EH (cell line): ENCODE results near the gene BBS2.
A peak's percentile ranks its signal among the peaks of the same experiment; 100 is the strongest.

Experiments
- DNase-seq: peaks from one replicate; pipeline ENCODE4 v3.0.0-alpha.2; 2015; ENCODE audit warnings: low read depth

BBS2 gene

GRCh38 chr16:56477096-56477878 lies 42.5 kb downstream of the BBS2 start:
- peak; percentile 90 for DNase-seq

GRCh38 chr16:56475201-56475600 lies 44.6 kb downstream of the BBS2 start:
- no peak for DNase-seq

DNA sequence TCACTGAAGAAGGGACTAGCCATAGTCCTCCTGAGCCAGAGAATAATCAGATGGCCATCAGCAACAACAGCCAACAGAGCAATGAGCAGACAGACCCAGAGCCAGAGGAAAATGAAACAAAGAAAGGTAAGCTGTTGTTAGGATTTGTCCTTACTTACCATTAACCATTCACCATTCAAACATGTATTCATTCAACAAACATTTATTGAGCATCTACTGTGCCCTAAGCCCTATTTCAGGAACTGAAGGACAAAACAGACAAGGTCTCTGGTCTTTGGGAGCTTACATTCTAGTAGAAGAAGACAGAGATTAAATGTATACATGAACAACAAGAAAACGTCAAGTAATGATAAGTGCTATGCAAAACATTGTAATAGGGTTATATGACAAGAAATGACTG lies 49.2 kb downstream of the BBS2 start:
- no peak for DNase-seq

DNA sequence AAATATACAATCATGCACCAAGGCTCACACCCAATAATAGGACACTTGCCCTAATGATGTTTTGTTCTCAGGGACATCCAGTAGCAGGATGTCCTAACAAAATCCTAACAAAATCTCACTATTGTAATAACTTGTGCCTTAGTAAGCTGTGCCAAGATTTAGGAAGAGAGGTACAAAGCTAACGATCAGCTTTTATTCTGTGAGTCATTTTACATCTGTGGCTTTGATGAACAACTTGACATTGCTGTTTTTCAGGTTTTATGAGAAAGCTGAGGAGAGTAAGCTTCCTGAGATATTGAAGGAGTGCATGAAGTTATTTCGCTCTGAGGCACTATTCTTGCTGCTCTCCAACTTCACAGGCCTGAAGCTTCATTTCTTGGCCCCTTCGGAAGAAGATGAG lies 49.6 kb downstream of the BBS2 start:
- DNase-seq, result no peak

DNA sequence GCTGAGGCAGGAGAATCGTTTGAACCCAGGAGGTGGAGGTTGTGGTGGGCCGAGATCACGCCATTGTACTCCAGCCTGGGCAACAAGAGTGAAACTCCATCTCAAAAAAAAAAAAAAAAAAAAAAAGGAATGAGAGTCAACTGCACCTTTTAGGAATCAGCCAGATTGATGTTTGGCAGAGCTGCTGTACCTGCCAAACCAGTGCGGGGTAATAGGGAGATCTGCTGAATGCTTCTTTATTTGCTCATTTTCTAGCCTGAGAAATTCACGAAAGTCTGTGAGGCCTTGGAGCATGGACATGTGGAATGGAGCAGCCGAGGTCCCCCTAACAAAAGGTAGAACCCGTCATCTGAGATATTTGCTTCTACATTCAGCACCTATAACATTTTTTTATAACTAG lies 50.1 kb downstream of the BBS2 start:
- no peak for DNase-seq

GRCh38 chr16:56468800-56469199 lies 51.0 kb downstream of the BBS2 start:
- no peak for DNase-seq

DNA sequence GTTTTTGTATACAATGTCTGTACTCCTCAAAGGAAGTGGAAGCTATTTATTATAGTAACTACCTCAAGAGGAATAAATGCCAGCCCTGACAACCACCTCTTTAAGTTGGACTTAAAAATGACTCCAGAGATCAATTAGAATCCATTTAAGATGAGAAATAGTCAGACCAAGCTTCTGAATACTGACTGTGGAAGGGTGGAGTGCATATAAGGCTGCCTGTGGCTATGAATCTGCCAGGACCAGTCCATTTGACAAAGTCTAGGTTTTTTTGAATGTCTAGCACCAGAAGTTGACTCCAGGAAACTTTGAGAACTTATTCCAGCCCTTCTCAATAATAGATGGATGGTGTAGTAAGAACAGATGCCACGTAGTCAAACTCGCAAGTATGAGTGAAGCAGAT lies 53.5 kb downstream of the BBS2 start:
- no peak for DNase-seq

GRCh38 chr16:56463153-56463552 lies 56.7 kb downstream of the BBS2 start:
- no peak for DNase-seq

DNA sequence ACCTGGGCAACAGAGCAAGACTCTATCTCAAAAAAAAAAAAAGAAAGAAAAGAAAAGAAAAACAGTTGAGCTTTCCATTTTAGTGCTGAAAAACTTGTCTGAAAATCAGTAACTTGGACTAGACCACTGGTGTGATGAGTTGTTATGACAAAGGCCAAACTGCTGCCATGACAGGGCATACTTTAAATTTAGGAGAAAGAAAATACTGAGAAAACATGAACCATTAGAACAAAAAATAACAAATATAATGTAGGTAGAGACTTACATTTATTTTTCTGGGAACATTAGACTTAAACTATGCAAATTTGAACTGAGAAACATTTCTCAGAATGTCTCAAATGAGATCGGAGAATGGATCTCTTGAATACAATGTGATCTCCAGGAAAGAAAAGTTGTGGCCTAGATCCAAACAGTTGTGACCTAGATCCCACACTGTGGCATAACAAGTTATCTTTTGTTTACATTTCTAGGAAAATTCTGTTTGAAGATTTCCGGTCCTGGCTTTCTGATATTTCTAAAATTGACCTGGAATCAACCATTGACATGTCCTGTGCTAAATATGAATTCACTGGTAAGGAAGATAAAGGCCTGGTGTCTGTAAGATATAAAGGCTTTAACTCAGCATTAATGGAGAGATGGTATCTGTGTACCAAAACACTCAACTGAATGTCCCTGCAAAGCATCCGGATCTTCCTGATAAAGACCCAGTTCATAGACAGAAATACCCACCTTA lies 57.6 kb downstream of the BBS2 start:
- DNase-seq, result no peak

DNA sequence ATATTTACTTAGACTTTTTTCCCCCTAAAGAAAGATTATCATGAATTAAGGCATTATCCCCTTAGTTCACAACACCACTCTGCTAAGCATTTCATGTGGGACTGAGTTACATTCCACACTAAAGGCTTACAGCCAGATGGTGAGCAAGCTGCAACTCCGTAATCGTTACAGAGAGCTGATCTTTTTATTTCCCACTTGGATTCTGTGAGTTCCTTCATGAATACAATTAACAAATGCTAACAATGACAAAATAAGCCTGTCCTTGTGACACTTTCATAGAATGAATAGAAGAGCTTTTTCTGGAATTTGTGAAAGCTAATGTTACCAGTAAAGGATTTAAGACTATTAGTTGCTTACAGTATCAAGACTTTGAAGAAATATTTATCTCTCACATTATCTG lies 59.7 kb downstream of the BBS2 start:
- DNase-seq, result no peak

- DNase-seq, result no peak
Measured at GRCh38 chr16:56457927-56458470, 61.8 kb downstream of the BBS2 start.

DNA sequence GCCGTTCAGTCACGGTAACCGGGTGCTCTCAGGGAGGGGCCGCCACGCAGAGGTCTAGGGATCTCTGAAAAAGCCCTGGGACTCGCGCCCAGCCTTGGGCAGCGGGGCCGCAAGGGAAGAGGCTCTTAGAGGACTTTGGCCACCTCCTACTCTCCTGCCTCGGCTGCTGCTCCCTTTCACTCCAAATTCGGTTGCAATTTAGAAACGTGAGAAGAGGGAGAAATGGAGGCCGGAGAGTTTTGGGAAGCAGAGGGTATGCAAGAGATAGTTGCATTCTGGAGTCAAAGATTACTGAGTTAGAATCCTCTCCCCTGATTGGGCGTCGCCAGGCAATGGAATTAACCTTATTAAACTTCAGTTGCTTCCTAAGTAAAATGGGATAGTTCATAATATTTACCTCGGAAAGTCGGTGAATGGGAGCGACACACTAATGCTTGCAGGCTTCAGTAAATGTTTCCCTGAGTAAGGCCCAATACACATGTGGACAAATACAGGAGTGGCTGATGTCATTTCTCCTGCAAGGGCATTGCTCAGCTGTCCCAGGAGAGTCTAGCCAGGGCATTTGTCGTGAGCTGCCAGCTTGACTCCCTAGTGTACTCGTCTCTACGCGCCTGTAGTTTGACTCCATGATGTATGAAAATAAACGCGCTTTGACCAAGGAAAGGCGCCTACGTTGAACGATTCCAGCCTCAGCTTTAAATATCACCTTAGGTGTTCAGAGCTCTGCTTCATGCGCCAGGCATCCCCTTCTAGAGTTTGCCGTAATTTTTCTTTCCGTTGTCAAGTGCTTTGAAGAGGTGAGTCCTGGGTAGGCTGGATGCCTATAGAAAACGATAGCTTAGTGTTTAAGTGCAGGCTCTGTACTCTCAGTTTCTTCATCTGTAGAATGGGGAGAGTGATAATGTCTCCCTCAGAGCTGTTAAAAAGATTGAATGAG lies 67.8 kb downstream of the BBS2 start:
- DNase-seq, result peak; percentile 58

- peak; percentile 99 for DNase-seq
Measured at GRCh38 chr16:56450986-56451752, 68.7 kb downstream of the BBS2 start, which contains the start of the genes NUDT21 and OGFOD1. TSS of gene NUDT21 (minus strand) at chr16:56451332. CDS start at chr16:56451202, 130 bp downstream. TSS of gene OGFOD1 (plus strand) at chr16:56451554. CDS start at chr16:56451613, 59 bp downstream.

GRCh38 chr16:56450275-56450985 lies 69.4 kb downstream of the BBS2 start:
- peak; percentile 21 for DNase-seq

- DNase-seq, result no peak
Measured at GRCh38 chr16:56448005-56448404, 71.8 kb downstream of the BBS2 start.

DNA sequence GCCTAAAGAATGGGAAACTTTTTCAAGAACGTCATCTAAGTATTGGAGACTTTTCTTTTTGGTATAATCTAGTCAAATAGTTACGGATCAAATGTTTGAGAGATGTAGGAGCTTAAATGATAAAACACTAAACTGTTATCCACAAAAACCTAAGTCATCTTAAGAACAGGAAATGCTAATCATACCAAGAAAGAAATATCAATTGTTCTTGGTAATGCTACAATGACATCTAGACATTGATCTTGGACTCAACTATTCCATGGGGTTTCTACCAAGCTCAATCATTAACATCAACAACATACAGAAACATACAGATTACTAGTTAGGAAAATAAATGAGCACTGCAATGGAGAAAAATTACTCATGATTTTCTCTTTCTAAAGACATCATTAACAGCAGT lies 72.5 kb downstream of the BBS2 start:
- no peak for DNase-seq

GRCh38 chr16:56438038-56438437 lies 81.8 kb downstream of the BBS2 start:
- DNase-seq, result no peak

- no peak for DNase-seq
Measured at GRCh38 chr16:56436258-56436657, 83.6 kb downstream of the BBS2 start.
